Neutrophil (primary cell): Measurements from ENCODE around the gene CLEC12A.

Experiments used
- H3K27ac ChIP-seq: fragments of 200-600 bp; sonication (generic); 2 replicates; pipeline ENCODE4 v1.5.1; 2016; ENCODE audit warnings: mild to moderate bottlenecking, moderate library complexity
- H3K27me3 ChIP-seq: fragments of 200-600 bp; sonication (generic); 2 replicates; pipeline ENCODE4 v1.6.0; 2016; ENCODE audit warnings: mild to moderate bottlenecking
- H3K36me3 ChIP-seq: fragments of 200-600 bp; sonication (generic); 2 replicates; pipeline ENCODE4 v1.5.1; 2017
- H3K4me1 ChIP-seq, 2 experiments: fragments of 200-600 bp in 1 of 2; sonication (generic) in 1 of 2; 1 replicate in 1 of 2; 2 replicates in 1 of 2; pipeline versions ENCODE4 v1.5.1 to v1.6.1; 2013 to 2016; ENCODE audit warnings: low read depth in 1 of 2, low read length in 1 of 2, mild to moderate bottlenecking in 1 of 2, moderate library complexity in 1 of 2; ENCODE audit not compliant: control insufficient read depth in 1 of 2, insufficient read depth in 1 of 2
- H3K4me3 ChIP-seq, 2 experiments: fragments of 200-600 bp in 1 of 2; sonication (generic) in 1 of 2; 1 replicate in 1 of 2; 2 replicates in 1 of 2; pipeline ENCODE4 v1.5.1; 2013 to 2016; ENCODE audit warnings: low read depth in 1 of 2, low read length in 1 of 2, mild to moderate bottlenecking in 1 of 2, moderate library complexity in 1 of 2
- H3K9me3 ChIP-seq: fragments of 200-600 bp; sonication (generic); 2 replicates; pipeline ENCODE4 v1.5.1; 2016
- TF ChIP-seq, protein P1 (sequence below): fragments of 200-600 bp; sonication (generic); IDR thresholded peaks from 2 replicates; pipeline ENCODE4 v1.5.1; 2016; ENCODE audit warnings: antibody characterized with exemption

Gene CLEC12A

DNA sequence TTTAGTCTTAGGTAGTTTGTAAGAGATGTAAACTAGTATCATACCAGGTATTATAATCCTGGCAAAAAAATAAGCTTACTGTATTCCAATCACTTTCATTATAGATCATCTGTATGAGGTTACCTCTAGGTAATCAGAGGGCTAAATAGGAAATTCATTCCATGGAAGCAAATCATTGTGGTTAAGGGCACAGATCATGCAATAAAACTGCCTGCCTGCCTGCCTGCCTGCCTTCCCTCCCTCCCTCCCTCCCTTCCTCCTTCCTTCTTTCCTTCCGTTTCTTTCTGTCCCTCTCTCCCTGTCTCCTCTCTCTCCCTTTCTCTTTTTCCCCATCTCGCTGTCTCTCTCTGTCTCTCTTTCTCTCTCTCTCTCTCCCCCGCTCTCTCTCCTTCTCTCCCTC lies 56.1 kb downstream of the CLEC12A start:
- Histone ChIP-seq H3K4me1 (peaks cover 48 to 52% of the 10 kb centered on the region in 2 experiments), H3K9me3 (no peaks in the 10 kb centered on the region), H3K4me3 (peak overlapping the region in 1 of 2 experiments; percentile 2), H3K27ac (peak overlapping the region; percentile 84), H3K27me3 (no peaks in the 10 kb centered on the region), H3K36me3 (no peaks in the 10 kb centered on the region)
- TF ChIP-seq, protein P1, sequence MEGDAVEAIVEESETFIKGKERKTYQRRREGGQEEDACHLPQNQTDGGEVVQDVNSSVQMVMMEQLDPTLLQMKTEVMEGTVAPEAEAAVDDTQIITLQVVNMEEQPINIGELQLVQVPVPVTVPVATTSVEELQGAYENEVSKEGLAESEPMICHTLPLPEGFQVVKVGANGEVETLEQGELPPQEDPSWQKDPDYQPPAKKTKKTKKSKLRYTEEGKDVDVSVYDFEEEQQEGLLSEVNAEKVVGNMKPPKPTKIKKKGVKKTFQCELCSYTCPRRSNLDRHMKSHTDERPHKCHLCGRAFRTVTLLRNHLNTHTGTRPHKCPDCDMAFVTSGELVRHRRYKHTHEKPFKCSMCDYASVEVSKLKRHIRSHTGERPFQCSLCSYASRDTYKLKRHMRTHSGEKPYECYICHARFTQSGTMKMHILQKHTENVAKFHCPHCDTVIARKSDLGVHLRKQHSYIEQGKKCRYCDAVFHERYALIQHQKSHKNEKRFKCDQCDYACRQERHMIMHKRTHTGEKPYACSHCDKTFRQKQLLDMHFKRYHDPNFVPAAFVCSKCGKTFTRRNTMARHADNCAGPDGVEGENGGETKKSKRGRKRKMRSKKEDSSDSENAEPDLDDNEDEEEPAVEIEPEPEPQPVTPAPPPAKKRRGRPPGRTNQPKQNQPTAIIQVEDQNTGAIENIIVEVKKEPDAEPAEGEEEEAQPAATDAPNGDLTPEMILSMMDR: no peak

GRCh38 chr12:10027721-10028120 lies 56.5 kb downstream of the CLEC12A start:
- peaks cover 51 to 52% of the 10 kb centered on the region in 2 experiments for H3K4me1 ChIP-seq
- TF ChIP-seq, protein P1: no peak
- H3K27me3 ChIP-seq: no peaks in the 10 kb centered on the region
- peak overlapping the region; percentile 84 for H3K27ac ChIP-seq
- H3K4me3 ChIP-seq: peak overlapping the region; percentile 2 to 12
- H3K36me3 ChIP-seq: no peaks in the 10 kb centered on the region
- no peaks in the 10 kb centered on the region for H3K9me3 ChIP-seq

GRCh38 chr12:10030446-10030845 lies 59.2 kb downstream of the CLEC12A start, which contains the start of gene CLEC9A:
CLEC9A (plus strand) TSS chr12:10030682; CDS start chr12:10052688, 22,006 bp downstream.
- peak within 1 kb of the TSS; percentile 87 for H3K27ac ChIP-seq
- TF ChIP-seq, protein P1: no peak
- H3K4me3 ChIP-seq: peak within 1 kb of the TSS; percentile 50 to 51
- no peaks in the 10 kb centered on the region for H3K27me3 ChIP-seq
- H3K36me3 ChIP-seq: no peaks in the 10 kb centered on the region
- peaks cover 69 to 72% of the 10 kb centered on the region in 2 experiments for H3K4me1 ChIP-seq
- H3K9me3 ChIP-seq: no peaks in the 10 kb centered on the region

- Histone ChIP-seq H3K27me3 (no peaks in the 10 kb centered on the region), H3K4me3 (peak overlapping the region; percentile 50 to 51), H3K27ac (peak overlapping the region; percentile 87), H3K36me3 (no peaks in the 10 kb centered on the region), H3K4me1 (peaks cover 74 to 80% of the 10 kb centered on the region in 2 experiments), H3K9me3 (no peaks in the 10 kb centered on the region)
- TF ChIP-seq, protein P1: no peak
Observed at GRCh38 chr12:10031321-10031720, 60.1 kb downstream of the CLEC12A start.

DNA sequence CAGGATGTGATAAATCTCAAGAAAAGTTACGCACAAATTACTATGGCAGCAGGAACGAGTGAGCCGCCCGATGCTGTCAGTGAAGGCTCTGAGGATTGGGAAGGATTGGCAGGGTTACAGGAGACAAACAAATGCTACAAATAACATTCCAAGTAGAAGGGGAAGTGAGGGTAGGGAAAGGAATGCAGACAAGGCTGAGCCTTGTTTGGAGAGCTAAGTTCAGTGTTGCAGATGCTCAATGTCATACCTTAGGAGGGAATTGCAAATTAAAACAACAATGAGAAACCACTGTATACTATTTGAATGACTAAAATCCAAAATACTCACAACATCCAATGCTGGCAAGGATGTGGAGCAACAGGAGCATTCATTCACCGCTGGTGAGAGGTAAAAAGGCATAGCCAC lies 60.6 kb downstream of the CLEC12A start:
- H3K36me3 ChIP-seq: no peaks in the 10 kb centered on the region
- no peaks in the 10 kb centered on the region for H3K9me3 ChIP-seq
- TF ChIP-seq, protein P1: no peak
- no peaks in the 10 kb centered on the region for H3K27me3 ChIP-seq
- H3K4me1 ChIP-seq: peaks cover 75 to 83% of the 10 kb centered on the region in 2 experiments
- H3K27ac ChIP-seq: peak overlapping the region; percentile 87
- peak overlapping the region in 1 of 2 experiments; percentile 51 for H3K4me3 ChIP-seq
